GM18519 (cell line): ENCODE results near the gene CCR7.
A peak's percentile ranks its signal among the peaks of the same experiment; 100 is the strongest.

Source experiments
- ATAC-seq: cut with Tn5 transposase; IDR thresholded peaks from one replicate; pipeline ENCODE4 v1.9.1; 2021; ENCODE audit warnings: mild to moderate bottlenecking, moderate library complexity; ENCODE audit not compliant: unreplicated experiment, low FRiP score

CCR7 gene, protein sequence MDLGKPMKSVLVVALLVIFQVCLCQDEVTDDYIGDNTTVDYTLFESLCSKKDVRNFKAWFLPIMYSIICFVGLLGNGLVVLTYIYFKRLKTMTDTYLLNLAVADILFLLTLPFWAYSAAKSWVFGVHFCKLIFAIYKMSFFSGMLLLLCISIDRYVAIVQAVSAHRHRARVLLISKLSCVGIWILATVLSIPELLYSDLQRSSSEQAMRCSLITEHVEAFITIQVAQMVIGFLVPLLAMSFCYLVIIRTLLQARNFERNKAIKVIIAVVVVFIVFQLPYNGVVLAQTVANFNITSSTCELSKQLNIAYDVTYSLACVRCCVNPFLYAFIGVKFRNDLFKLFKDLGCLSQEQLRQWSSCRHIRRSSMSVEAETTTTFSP

DNA sequence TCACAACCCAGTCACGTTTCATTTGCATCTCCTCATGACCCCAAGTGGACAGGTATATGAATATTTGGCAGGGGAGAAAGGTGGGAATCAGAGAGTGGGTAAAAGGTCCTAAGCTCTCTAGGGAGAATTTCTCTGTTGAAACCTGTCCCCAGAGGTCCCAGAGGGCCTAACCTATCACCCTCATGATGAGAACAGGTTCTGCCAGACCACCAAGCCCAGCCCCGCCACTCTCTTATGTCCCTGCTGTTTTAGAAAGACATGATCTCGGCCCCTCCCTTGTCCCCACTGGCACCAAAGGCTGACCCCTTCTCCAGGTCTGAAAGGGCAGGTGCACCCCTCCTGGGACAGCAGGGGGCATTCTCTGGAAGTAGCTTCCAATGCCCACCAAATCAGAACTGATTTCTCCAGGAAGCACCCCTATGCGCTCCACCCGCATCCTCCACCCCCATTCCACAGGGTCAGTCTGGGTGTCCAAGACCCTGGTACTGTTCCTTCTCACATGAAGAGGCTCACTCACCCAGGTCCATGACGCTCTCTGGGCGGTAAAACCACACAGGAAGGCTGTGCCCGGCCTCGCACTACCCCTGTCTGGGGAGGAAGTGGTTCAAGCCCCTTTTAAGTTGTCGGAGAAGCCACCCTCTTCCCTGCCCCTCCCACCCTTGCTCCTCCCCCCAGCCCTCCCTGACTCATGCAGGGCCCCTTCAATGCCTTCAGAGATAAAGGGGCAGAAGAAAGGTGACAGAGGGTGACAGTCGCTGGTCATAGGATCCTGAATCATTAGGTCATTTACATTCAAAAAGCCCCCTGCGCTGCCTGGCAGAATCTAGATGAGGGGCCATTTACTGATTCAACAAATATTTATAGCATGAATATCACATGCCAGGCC, at the start of gene CCR7:
CCR7 (minus strand) TSS at position 590 of the 886 bp plus-strand sequence; CDS start at position 527, 63 bp downstream.
- no peak for ATAC-seq

DNA sequence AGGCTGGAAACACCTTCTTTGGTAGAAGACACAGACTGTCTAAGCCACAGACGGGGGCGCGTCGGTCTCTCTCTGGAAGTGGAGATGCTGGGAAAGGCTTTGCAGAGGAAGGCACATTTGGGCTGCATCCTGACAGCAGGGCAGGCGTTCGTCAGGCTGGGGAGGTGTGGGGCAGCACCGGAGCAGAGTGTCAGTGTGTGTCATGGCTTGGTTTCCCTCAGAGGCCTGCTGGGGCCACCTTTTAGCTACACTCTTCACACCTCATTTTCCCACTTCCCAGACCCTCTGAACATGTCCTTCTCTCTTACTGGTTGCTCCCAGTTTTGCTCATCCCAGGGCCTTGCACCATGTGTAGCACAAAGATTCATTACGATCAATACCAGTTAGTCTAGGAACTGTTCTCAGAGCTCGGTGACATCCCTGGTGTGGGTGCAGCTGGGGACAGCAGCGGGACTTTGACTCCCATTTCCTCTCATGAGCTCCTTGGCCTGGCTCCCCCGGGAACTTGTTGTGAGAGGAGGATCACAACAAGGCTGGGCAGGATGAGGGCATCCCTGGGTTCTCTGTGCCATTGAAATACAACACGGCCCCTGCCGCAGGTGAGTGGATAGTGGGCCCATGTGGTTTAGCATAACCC, 49.3 kb upstream of the CCR7 start:
- ATAC-seq = peak; percentile 3

- no peak for ATAC-seq
Observed at GRCh38 chr17:40613467-40614154, 48.3 kb upstream of the CCR7 start.

DNA sequence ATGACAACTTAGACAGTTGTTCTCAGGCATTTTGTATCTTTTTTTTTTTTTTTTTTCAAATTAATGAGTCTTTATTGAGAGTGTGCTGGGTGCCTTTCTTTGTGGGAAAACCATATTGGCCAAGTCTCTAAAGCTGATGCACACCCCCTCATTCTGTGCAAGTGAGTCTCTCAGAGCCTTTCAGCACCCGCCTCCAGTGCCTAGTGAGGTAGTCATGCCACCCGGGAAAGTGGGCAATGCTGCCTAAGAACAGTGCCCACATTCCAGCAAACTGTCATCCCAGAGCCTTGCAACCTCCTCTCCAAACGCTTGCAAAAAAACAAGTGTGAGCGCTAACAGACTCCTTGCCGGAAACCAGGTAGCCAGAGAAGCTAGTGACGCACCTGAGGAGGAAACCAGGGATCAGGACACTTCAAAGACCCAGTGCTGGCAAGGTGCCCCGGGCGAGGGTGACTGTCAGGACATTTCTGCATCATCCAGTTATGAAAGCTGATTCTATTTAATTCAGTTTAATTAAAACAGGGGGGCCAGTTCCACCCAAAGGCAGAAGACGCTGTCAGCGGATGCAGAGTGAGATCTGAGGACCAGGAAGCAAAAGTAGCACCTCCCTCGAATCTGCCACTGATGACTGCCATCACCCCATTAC, 47.5 kb upstream of the CCR7 start:
- no peak for ATAC-seq

DNA sequence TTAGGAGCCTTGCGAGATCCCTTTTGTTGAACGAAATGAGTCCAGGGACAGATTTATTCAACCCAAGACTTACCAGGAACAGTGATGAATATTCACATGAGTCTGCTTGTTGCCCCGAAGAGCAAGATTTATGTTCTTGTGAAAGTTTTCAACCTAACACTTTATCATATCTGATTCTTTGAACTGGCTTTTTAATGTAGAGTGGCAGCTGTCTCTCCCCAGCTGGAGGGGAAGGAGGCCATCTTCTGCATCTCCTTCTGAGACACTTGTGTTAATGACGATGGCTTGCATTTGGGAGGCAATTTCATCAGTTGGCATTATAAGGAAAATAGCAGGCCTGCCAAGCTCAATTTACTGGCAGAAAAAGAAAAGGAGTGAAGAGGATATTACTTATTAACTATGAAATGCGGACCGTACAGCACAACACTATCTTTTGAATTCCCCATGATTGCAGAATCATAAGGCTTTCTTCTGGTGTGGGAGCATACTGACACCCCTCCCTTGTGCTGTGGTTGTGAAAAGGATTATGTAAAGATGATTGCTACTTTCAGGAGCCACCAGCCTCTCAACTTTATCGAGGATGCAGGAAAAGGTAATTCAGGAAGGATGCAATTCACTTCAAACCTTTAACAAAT, 46.7 kb upstream of the CCR7 start:
- ATAC-seq = no peak

DNA sequence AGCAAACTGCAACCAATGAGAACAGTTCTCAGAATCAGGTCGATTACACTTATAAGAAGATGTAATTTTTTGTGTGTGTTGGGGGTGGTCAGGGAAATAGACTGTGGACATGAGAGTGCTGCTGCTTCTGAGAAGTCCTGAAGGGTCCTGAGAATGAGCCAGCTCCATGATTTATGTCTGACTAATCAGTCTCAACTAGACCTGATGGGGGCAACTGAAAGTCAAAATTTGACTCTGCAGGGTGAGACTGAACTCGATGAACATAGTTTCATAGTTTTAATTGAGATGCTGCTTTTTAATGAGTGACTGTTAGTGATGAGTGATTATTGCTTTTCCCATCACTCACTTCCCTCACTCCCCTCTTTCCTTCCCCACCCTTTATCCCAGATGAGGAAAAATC, 45.1 kb upstream of the CCR7 start:
- no peak for ATAC-seq

DNA sequence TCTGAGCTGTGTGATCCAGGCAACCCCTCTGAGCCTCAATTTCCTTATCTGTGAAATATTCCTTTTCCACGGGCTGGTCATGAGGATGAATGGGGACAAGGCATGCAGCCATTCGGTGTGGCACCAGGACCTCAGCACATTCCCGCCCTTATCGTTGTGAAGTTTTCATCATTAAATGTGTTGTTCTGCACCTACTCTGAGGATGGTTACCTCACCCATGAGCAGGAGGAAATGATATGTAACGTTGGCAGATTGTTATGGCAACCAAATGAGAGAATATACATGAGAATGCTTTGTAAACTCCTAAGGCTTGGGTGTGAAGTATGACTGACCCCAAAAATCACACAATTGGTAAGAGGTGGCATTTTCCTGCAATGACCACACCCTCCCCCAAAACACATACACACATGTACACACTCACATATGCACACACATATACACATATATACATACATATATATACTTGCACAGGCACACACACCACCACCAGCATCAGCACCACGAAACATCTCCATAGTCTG, 42.8 kb upstream of the CCR7 start:
- ATAC-seq = no peak

GRCh38 chr17:40607641-40608040, 42.4 kb upstream of the CCR7 start:
- no peak for ATAC-seq

- ATAC-seq = no peak
Observed at GRCh38 chr17:40606548-40607353, 41.5 kb upstream of the CCR7 start.

GRCh38 chr17:40605306-40605705, 40.0 kb upstream of the CCR7 start:
- no peak for ATAC-seq

DNA sequence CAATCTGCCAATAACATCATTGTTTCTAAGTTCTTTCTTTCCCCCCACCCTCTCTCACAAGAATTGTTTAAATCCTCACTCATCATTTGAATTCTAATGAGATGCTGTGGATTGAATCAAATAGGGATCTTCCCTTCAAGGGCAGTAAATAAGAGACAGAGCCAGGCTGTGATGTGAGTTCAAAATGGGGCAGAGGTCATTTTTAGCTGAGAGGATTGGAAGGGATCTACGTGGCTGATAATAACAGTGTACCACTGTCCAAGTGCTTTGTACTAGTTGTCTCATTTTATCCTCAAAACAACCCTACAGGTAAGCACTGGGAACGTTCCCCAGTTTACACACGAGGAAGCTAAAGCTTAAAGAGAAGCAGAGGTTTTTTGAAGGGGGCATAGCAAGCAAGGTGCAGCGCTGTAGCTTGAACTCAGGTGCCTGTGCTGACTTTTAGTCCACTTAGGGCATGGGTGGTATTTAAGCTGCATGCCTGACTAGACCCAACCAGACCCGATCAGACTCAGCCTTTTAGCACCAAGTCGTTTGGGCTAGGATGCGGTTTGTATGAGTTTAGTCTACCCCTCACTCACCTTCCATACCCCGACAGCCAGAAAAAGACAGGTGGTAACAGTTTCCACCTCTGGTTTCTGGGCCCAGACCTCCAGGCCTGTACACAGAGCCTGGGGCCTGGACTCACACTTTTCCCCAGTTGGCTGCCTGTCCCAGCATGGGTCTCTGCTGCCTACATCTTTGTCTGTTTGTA, 39.2 kb upstream of the CCR7 start:
- no peak for ATAC-seq

DNA sequence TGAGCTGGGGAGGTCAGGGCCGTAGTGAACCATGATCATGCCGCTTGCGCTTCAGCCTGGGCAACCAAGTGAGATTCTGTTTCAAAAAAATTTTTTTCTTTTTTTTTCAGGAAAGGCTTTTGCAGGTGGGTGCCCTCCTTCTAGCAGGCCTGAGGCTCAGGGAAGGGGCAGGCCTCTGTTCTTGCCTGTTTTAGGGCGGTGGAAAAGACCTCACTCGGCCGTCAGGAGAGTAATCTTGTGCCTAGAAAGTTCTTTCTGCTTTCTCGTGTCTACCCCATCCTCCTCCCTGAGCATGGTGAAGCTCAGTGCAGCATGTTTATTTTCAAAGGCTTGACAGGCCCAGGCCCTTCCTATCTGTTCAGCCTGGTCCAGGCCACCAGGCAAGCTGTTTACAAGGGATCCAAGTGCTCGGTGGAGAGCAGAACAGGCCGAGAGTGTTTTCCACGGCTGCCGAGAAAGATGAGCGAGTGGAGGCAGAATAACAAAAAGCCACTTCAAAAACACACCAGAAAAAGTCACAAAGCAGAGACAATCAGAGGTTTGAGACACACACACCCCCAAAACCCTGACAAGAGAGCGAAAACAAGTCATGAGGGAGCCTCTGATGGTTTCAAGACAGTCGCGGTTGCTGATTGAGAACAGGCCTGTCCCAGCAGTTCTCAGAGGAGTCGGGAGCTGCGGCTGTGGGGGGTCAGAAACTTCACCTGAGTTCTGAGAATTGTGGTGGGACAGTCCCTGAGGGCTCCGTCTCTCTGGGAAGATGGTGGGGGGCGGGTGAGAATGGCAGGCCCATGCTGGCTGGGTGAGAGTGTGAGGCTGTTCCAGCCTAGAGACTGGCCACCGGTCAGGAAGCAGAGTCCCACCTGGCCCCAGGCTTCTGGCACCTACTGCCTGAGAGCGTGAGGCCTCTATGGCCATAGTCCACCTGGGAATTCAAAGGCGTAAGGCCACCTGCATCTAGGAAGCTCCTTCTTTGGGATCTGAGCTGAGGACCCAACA, 37.5 kb upstream of the CCR7 start:
- no peak for ATAC-seq

DNA sequence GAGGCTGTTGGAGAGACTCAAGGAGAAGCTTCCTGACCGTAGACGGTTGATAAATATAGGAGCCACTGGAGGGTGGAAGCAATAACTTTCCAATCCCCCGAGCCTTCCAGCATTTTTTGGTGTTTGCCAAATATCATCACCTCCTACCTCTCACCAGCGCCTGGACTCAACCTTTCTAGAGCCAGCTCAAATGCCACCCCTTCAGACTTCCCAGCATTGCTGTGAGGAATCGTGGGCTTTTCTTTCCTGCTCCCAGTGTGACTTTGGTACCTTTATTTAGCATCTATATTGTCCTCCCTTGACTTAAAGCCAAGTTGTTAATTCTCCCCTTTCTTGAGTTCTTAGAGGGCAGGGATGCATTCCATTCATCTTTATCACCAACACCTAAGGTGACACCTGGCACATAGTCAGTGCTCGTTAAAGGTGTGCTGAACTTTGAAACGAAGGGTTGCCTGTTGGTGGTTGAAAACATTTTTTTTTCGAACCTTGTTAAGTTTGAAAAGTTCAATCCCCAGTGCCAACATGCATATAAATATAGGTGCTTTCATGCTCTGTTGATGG, 35.3 kb upstream of the CCR7 start:
- no peak for ATAC-seq

- ATAC-seq = no peak
Observed at GRCh38 chr17:40599468-40599763, 34.1 kb upstream of the CCR7 start.

GRCh38 chr17:40598619-40599467, 33.6 kb upstream of the CCR7 start:
- ATAC-seq = peak; percentile 33

- no peak for ATAC-seq
Observed at GRCh38 chr17:40598301-40598618, 33.0 kb upstream of the CCR7 start.
